Measurements from ENCODE around the gene TEAD4.
"Not testable (repeated sequence)": the region's sequence is repeated elsewhere in the genome, so short reads cannot be mapped to it uniquely, and the experiment has no call there.

The TEAD4 gene

GRCh38 chr12:3047961-3048360 lies 88.8 kb downstream of the TEAD4 start:
- no peak for DNase-seq (ENCODE audit: low read depth in 2 of 2)

DNA sequence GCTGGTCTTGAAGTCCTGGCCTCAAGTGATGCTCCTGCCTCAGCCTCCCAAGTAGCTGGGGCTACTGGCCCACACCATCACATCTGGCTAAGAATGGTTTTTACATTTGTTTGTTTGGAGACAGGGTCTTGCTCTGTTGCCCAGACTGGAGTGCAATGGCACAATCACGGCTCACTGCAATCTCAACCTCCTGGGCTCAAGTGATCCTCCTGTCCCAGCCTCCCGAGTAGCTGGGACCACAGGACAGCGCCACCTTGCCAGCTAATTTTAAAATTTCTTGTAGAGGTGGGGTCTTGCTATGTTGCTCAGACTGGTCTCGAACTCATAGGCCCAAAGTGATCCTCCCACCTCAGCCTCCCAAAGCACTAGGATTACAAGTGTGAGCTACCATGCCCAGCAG lies 89.3 kb downstream of the TEAD4 start:
- no peak for DNase-seq (ENCODE audit: low read depth in 2 of 2)

GRCh38 chr12:3049176-3049575 lies 90.0 kb downstream of the TEAD4 start:
- DNase-seq (ENCODE audit: low read depth in 2 of 2): no peak

DNA sequence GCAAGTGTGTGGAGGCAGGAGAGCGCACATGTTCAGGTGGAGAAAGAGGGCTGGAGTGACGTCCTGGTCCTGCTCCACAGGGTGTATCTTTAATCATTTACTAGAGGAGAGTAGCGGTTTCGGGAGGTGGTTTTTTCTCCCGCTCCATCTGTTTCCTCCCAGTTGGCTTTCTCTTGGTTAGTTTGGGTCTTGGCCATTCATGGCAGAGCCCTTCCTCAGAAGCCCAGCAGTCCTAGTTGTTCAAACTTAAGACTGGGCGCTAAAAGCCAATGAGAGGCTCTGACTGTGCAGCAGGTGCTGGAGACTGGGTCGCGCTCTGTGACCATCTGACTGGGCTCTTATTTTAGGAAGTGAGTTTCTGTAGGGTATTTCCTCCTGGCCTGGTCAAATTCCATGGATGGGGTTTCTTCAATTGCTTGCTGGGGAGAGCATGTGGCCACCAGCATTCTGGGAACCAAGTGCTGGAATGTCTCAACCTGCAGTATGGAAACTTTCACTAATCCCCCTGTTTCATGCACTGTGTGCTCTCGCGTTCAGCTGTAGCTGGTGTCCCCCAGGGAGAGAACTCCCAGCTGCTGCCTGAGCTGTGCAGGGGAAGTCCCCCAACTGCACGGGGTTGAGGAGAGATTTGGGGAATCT lies 90.5 kb downstream of the TEAD4 start:
- DNase-seq (ENCODE audit: low read depth in 2 of 2): no peak

DNA sequence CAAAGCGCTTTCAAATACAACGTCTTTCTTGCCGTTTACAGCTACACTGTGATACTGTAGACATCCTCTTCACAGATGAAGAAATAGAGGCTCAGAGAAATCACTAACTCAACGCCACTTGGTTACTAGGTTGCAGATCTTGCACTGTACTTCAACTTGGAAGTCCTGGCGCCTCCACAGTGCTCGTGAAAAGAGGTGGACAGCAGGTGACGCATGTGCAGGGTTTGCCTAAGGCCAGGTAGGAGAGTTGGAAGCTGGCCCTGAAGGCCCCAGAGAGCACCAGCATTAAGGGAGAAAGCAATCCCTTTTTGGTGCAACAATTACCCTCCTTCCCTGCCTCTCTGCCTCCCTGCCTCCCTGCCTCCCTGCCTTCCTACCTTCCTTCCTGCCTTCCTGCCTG lies 95.2 kb downstream of the TEAD4 start:
- DNase-seq (ENCODE audit: low read depth in 2 of 2): no peak

- DNase-seq (ENCODE audit: low read depth in 2 of 2): no peak
Measured at GRCh38 chr12:3055026-3055703, 96.0 kb downstream of the TEAD4 start.

DNA sequence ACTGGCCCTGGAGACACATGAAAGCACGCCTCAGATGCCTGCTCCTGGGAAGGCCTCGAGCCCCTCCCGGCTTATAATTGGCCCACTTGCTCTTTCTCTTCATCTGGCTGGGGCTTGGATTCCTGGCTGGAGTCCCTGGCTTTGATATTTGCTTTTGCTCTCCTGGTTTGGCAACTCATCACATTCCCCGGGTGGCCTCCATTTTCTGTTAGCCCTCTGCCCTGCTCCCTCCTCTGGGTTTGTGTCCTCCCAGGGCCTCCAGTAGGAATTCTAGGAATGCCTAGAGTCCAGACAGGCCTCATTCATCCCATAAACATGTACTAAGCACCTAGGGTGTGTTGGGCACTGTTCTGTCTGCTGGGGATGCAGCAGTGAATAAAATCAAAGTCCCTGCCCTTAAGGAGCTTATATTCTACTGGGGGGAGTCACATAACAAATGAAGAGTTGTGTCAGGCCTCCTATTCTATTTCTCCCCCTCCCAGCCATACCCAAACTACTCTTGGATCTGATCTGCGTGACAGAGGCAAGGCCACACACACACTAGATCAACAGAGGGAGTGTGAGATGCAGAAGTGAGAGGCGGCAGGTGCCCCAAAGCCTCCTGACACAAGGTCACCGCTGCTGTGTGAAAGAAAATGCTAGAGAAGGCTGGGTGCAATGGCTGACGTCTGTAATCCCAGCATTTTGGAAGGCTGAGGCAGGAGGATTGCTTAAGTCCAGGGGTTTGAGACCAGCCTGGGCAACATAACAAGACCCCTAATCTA lies 96.7 kb downstream of the TEAD4 start:
- no peak for DNase-seq (ENCODE audit: low read depth in 2 of 2)

GRCh38 chr12:3061059-3061458 lies 101.9 kb downstream of the TEAD4 start:
- DNase-seq (ENCODE audit: low read depth in 2 of 2): no peak

DNA sequence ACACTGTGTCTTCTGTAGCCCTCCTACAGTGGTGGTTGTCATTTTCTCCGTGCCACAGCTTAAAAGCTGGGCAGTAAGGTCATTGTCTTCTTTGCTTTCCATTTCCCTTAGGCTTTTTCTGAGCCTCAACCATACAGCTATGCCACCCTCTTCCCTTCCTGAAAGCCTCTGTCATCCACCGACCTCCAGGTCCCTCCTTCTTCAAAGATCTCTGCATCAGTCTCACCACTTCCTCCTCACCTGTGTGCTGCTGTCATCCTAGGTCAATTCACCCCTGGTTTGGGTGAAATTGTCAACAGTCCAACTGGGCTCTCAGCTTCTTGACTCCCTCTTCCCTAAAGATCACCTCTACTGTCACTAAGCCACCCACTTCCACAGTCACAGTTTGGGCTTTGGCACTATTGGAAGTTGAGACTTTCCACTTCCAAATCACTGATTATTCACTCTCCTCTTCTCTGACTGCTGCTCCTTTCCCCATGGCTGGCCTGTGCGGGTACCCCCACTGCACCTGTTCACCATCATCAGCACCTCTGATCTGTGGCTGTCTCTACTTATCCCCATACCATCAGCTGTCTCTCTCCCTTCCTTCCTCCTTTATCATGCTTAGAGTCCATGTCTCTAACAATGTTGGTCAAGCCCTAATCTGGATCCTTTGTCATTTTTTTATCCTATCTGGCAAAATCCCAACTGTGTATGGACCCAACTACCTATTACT lies 102.5 kb downstream of the TEAD4 start:
- no peak for DNase-seq (ENCODE audit: low read depth in 2 of 2)

DNA sequence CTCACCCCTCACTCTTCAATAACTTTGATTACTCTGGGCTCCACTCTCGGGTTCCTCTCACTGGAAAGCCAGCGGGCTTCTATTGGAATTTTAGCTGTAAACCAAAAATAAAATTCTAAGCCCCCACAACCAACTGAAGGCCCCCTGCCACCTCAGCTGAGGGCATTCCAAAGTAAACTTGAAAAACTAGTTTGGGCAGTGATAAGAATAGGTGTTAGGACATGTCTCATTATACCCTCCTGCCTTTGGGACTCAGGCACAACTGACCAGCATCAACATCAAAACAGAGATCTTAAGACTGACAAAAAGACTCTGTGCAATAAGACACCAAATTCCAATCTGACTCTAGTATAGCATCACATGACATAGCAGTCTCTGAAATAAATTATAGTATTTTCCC lies 106.1 kb downstream of the TEAD4 start:
- DNase-seq (ENCODE audit: low read depth in 2 of 2): no peak

GRCh38 chr12:3065846-3066245 lies 106.6 kb downstream of the TEAD4 start:
- not testable (repeated sequence) for DNase-seq (ENCODE audit: low read depth in 2 of 2)

DNA sequence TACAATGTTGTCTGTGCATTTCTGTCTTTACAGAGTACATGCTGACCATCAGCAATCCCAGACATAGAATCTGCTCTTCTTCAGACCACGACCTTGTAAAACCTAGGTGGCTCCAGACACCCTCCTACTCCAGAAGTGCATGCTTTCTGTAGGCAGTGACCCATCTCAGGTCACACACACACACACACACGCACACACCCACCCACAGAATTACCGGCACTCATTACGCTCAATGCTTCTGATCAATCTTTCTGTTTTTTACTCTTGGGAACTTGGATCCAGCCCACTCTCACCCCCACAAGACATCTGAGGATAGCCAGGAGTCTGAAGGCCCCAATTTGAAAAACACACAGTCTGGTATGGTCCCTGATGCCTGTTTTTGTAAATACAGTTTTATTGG lies 110.5 kb downstream of the TEAD4 start:
- DNase-seq (ENCODE audit: low read depth in 2 of 2): no peak

- no peak for DNase-seq (ENCODE audit: low read depth in 2 of 2)
Measured at GRCh38 chr12:3071107-3071506, 111.9 kb downstream of the TEAD4 start.

GRCh38 chr12:3071710-3072109 lies 112.5 kb downstream of the TEAD4 start:
- DNase-seq (ENCODE audit: low read depth in 2 of 2): no peak

DNA sequence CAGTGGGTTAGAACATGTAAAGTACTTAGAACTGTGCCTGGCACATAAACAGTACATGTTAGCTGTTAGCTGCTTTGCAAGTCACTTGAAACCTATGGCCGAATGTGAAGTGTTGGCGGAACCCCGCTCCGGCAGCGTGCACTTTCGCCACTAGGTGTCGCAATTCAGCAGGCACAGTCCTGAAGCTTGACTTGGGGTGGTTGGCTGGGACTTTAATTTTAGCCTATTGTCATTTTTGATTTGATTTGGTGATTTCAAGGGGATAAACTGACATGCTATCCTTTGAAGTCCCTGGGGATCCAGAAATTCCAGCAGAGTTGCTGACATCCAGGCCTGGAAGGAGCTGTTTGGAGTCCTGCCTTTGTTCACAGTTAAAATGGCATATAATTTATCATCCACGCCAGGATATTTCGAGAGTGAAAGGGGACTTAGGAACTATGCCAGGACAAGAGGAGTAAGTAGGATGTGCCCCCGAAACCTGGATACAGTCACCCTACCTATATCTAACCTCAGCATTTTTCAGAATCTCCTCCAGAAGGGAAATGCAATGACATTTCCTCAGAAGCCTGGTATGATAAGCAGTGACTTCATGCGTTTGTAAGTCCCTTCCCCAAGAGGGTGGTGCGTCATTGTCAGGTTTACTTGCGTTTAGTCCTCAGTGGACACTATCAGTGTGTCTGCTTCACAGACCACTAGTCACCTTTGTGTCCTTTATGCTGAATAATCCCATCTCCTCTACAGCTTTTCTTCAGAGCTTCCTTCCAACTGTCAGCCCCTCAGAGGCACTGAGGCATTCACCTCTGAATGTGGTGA lies 114.4 kb downstream of the TEAD4 start:
- peak; percentile 66 to 77 for DNase-seq (ENCODE audit: low read depth in 2 of 2)

GRCh38 chr12:3075315-3075714 lies 116.1 kb downstream of the TEAD4 start:
- DNase-seq (ENCODE audit: low read depth in 2 of 2): no peak

GRCh38 chr12:3076730-3077571 lies 117.8 kb downstream of the TEAD4 start, which contains the start of gene TSPAN9:
Gene TSPAN9, plus strand, starts transcription at chr12:3077379. Its CDS starts 123,815 bp downstream, at chr12:3201194.
- peak; percentile 40 to 65 for DNase-seq (ENCODE audit: low read depth in 2 of 2)

DNA sequence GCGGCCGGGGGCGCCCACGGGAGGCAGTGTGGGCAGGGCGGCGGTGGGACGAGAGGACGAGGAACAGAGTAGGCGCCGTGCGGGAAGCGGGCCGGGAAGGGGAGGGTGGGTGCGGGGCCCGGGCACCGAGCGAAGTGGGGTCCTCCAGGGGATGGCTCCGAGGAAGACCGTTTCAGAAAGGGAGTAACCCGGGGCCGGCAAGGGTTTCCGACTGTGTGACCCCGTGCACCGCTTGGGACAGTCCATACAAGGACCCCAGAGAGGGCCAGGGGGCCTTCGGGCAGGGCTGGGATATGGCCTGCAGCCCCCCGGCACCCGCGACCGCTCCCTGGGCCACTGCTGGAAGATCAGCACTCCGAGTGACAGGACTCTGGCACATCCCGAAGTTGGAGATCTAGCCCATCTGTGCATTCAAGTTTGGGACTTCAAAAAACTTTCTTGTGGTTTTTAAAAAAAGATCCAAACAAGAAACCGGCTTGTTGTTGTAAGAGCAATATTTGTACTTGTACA lies 118.4 kb downstream of the TEAD4 start:
- DNase-seq (ENCODE audit: low read depth in 2 of 2): no peak

GRCh38 chr12:3078086-3078820 lies 119.1 kb downstream of the TEAD4 start:
- no peak for DNase-seq (ENCODE audit: low read depth in 2 of 2)
